Pons (tissue), 1 donor: ENCODE data around the gene TMPRSS13.
"Not testable (repeated sequence)": the region's sequence is repeated elsewhere in the genome, so short reads cannot be mapped to it uniquely, and the experiment has no call there.

Experiments used
- DNase-seq: peaks from one replicate; pipeline ENCODE4 v3.0.0-alpha.2; 2016; ENCODE audit warnings: low spot score

Gene TMPRSS13

DNA sequence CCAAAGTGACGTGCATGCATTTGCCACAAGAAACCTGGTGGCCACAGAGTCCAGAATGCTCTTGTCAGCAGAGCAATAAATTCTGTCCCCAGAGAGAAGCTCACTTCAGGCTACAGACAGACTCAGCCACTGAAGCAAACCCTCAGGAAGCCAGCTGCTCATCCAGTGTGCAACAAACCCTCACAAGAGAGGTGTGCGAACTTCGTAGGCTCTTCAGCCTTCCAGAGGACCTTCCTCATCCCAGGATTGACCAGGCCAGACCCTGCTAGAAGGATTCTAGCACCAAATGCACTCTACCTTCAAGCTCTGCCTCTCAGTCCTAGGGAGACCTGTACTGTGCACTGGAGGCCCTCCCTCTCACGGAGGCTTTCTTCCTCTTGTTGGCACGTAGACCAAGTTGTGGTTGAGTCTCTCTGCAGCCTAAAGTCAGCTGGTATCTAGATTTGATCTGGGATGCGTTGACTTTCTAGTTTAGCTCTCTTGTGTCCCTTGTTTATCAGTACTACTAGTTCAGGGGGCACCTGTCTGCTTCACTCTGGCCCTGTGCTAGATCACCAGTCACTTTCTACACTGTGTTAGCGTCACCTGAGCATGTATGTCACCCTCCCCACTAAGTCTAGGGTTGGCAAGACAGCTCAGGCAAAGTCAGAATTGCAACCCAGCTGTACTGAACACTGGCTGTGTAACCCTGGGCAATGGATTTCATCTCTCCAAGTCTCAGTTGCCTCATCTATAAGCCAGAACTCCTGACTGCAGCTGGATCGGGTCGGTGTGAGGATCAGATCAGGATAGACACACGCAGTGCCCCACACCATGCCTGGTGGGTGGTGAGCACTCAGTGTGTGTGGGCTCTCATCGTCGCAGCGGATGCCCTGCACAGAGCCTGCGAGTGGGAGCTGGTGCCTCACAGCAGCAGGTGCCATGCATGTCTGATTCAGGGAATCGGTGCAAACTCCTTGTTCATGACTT lies 22.1 kb upstream of the TMPRSS13 start:
- no peak for DNase-seq

DNA sequence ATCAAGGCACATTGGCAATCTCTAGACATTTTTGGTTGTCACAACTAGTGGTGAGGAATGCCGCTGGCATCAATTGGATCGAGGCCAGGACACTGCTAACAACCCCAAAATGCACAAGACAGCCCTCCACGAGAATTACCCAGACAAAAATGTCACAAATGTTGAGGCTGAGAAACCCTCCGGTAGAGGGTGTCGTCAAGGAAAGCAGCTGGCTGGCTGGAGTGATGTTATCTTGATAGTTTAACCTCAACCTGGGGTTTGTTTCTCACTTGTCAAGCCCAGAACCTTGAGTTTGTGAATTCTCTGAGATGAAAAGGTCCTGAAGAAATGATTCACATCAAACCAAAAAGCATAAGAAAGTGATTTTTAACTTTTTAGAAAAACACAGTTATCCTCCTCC lies 21.1 kb upstream of the TMPRSS13 start:
- DNase-seq, result peak; percentile 7

DNA sequence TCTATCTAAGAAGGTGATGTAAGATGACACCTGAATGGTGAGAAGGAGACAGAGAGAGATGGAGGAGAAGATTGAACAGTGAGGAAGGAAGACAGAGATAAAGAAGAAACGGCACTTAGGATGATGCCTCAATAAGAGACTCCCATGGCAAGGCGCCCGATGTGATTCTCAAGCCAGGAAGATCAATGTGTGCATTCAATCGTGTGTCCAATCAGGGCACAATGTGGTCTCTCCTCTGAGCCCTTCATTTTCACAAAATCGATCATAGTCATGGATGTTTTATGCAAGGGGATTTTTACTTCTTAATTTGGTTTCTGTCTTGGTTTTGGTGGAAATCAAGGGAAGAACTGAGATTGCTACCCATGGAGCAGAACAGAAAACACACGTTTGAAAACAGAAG lies 19.9 kb upstream of the TMPRSS13 start:
- DNase-seq, result no peak

DNA sequence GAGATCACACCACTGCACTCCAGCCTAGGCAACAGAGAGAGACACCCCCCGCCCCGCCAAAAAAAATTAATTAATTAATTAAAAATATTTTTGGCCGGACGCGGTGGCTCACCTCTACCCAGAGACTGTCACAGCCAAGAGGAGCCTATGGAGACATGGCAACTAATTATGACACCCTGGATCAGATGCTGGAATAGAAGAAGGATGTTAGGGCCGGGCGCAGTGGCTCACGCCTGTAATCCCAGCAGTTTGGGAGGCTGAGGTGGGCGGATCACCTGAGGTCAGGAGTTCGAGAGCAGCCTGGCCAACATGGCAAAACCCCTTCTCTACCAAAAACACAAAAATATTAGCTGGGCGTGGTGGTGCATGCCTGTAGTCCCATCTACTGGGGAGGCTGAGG lies 19.3 kb upstream of the TMPRSS13 start:
- not testable (repeated sequence) for DNase-seq

DNA sequence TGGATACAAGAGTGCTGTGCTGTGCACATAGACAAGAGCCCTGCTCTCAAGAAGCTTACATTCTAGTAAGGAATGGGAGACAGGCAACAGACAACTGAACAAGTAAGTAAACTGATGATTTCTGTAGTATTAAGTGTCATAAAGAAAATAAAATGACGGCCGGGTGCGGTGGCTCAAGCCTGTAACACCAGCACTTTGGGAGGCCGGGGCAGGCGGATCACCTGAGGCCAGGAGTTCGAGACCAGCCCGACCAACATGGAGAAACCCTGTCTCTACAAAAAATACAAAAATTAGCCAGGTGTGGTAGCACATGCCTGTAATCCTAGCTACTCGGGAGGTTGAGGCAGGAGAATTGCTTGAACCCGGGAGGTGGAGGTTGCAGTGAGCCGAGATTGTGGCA lies 18.5 kb upstream of the TMPRSS13 start:
- not testable (repeated sequence) for DNase-seq

DNA sequence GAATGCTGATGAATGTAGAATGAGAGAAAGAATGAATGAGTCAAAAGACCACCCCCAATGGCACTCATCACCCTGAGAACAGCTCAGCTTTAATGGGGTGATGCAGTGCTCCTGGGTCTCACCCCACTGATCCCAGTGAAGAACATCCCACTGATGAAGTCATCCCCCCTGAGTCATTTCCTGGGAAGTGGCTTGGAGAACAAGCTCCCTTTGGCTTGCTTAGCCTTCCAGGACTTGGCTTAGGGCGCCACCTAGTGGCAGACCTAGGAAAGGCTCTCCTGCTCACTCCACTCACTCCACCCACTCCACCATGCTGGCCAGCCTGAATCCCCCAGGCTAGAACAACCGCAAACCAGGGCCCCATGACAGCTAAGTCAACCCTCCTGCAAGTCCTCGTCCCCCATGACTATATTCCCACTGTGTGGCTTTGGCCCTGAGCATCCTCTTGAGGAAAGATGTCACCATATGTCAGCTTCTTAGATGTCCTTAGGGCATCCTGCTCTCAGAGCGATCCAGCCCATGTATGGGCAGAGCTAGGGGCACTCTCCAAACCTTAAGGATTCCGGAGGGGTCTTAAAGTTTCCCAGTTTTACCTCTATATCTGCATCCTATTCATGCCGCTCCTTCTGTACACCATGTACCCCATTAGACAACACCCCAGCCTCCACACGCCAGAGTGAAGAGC lies 17.8 kb upstream of the TMPRSS13 start:
- peak; percentile 85 for DNase-seq

DNA sequence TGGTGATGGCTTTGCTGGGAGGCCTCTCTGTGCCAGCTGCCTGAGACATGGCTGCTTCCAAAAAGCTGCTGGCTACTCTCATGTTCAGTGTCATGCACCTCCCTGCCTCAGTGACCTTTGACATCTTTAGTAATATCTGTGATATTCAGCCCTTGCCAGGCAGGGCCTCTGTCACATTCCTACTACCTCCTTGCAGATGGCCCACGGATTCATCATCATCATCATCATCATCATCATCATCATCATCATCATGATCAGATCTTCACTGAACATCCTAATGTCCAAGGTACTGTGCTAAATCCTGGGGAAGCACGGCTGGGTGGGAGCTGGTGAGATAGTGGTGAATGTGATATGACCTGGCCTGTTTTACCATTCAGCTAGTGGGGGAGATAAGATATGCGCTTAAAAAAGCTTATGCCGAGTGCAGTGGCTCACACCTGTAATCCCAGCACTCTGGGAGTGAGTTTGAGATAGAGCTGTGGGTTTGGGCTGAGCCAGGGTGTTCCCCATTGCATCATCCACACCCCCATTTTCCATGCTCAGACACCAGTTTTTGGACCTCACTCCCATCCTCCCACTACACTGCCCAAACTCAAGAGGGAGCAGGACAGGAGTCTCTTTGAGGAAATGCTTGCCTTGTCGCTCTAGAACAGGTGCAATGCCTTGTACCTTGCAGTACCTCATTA lies 17.1 kb upstream of the TMPRSS13 start:
- no peak for DNase-seq

DNA sequence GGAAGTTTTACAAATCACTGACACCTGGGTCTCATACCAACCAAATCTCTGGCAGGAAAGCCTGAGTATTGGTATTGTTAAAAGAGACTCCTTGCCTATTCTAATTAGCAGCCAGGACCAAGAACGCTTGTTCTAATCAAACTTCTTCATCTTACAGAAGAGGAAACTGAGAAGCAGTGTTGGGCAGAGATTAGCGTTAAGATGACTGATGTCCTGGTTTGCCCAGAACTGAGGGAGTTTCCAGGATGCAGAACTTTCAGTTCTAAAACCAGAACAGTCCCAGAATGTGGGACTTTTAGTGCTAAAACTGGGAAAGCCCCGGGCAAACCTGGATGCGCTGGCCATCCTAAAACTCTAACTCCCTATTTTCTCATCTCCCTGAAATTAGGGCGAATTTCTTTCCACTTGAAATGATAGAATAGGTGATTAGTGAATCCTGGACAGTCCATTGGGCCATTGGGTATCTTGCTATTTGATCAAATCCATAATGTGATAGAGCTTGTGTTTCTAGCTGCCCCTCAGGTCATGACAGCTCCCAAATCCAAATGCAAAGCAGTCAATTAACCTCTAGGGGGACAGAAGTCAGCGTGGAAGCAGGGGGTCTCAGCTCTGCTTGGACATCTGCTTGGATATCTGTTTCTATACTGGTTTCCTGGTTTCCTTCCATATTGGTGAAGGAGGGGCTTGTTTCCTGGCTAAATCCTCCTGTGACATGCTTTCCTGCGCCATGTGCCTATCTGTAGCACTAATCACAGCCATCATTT lies 16.0 kb upstream of the TMPRSS13 start:
- no peak for DNase-seq

DNA sequence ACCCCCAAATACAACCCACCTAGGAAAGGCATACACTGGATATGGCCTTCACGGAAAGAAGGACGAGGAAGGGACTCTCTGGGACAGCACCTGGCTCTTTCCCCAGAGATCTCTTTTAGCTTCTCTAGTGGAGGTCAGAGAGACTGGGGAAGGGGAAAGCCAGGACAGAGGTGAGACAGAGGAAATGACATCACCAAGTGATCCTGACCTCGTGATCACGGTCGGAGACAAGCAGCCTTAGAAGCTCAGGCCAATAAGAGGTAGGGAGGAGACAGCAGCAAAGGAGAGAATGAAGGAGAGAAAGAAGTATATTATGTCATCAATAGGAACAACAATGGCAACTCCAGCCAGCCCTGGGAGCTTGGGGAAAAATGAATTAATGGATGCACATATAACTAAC lies 15.4 kb upstream of the TMPRSS13 start:
- no peak for DNase-seq

DNA sequence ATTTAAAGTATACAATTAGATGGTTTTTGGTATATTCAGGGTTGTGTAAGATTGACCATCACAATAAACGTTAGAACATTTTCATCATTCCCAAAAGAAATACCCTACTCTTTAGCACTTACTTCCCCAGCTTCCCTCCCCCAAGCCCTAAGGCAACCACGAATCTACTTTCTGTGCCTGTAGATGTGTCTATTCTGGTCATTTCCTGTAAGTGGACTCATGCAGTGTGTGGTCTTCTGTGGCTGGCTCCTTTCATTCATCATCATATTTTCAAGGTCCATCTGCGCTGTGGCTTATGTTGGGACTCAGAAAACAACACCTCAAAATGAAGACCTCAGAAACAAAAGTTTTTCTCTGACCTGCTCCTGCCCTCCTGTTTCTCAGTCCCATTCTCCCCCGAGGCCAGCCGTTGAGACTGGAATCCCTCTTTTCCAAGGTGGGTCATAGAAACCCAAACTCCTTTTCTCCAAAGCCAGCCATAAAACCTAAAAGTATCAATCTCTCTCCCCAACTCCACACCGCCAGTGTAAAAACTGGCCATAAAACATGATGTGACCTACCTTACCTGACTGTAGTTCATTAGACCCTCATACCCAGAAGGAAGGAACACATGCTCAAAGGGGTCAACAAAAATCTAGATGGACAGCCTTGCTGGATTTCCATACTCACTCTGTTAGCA lies 12.9 kb upstream of the TMPRSS13 start:
- no peak for DNase-seq

DNA sequence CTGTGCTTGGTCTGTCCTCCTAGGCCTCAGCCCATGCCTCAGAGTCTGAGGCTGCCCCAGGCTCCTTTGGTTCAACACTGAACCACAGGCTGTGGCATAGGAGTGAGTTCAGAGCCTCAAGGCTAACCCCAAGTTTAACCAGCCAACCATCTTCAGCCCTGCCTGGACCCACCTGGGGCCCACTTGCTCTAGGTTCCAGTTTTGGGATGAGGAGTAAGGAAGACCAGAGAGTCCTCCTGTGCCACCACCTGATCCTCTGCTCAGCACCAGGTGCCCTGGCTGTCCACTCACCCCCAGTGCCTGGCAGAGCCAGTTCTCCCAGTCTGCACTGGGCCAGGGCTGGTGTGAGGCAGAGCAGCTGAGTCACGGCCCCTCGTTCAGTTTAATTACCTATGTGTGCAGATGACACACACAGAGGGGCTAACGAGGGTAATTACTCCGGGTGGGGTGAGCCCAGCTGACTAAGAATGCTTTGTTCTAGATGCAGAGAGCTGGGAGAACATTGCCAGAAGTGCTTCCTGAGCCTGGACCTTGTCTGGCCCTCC lies 12.0 kb upstream of the TMPRSS13 start:
- no peak for DNase-seq

DNA sequence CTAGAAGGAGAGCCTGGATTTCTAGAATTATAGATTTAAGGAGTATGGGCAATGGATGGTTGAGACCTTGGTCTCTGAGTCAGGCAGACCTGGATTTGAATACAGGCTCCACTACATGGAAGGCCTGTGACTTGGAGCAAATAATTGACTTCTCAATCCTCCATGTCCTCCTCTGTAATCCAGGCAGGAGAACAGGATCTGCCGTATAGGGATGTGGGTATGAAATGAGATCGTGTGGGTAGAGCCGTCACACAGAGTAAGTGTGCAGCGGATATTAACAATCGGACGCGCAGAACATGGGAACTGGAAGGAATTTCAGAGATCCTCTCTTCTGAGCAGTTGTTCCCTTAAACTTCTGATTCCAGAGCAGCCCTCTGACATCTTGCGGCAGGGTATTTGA lies 11.5 kb upstream of the TMPRSS13 start:
- DNase-seq, result no peak

DNA sequence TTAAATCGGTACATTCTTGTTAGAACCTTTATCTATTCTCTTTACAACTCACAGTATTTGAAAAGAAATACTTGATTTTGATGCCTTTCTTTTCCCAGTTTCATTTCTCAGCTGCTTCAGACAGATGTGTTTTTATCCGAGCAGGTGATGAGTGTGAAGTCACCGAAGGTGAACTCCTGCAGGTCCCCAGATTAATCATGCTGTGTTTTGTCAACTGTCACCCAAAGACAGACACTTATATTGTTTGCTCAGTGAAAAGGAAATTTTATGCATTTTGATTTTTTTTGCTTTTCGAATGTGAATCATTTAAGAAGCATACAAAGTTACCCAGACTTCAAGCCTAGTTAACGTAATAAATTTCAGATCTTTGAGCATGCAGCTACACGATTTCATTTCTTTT lies 7.8 kb upstream of the TMPRSS13 start:
- DNase-seq, result no peak

DNA sequence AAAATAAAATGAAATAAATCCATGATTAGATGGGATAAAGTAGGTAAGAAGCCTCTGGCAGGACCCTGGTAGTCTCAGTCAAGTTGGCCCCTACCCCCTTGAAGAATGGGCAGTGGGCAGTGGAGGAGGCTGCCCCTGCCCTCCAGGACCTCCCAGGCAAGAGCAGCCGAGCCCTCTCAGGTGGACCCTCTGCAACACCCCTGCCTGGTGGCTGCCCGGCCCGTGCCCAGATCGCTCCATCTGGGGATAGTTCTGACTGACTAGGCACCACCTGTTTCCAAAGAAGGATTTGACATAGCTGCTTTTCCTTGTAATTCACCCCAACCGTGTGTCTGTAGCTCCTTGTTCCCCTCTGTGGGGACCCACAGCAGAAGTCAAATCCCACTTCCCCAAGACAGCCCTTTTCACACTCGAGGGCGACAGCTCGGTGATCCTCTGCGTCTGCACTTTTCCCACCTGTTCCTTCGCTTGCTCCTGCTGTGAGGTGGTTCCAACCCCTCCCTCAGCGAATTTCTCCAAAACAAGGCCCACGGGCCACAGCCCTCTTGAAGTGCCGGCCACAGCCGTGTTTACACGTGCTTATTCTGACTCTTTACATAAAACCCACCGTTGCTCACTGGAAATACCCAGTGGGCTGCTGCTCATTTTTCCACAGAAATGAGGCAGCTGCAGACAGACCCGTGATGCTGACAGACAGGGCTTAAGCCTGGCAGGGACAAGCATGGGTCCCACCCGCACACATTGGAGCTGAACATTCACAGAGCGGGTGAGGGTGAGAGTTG lies 5.5 kb upstream of the TMPRSS13 start:
- no peak for DNase-seq

DNA sequence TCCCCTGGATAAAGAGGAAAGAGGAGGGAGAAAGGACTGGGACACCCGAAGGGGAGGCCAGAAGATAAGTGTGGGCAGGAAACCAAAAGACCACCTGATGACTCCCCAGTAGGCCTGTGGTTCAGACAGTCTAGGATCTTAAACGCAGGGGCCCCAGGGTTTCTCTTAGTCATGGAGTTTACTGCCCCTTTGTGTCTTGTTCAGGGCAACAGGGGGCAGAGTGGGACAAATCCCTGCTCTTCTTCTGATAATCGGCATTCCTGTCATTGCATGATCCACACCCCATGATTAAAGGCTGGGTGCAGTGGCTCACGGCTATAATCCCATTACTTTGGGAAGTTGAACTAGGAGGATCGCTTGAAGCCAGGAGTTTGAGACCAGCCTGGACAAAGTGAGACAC lies 4.7 kb upstream of the TMPRSS13 start:
- no peak for DNase-seq

DNA sequence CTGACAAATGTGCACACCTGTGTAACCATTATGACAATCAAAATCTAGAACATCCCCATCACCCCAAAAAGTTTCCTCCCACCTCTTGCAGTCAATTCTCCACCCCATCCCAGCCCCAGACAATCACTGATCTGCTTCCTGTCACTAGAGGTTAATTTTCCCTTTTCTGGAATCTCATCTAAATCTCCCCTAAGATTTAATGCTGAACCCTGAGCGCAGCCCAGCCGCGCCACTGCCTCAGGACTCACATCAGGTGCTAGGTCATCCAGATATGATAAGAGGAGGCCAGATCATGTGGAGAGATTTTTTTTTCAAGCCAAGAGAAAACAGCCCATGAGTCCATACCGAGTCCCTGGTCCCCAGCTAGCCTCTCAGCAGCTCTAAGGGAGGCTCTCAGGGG lies 4.3 kb upstream of the TMPRSS13 start:
- DNase-seq, result no peak

DNA sequence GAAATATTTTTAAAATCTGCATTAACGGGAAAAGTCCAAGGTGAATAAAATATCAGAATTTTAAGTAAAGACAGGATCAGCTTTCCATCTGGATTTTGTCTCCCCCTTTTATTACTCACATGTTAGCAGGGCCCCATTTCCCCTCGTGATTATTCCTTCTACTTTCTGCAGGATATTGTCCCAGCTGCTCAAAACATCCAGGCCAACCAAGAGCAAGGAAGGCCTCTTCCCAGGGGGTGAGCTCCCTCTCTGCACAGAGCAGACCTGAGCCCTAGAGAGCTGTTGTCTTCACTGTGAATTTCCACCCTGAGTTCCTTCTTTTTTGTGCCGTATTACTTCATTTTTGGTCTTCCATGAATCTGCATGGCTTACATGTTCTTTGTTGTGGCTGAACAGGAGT lies 3.7 kb upstream of the TMPRSS13 start:
- DNase-seq, result no peak

DNA sequence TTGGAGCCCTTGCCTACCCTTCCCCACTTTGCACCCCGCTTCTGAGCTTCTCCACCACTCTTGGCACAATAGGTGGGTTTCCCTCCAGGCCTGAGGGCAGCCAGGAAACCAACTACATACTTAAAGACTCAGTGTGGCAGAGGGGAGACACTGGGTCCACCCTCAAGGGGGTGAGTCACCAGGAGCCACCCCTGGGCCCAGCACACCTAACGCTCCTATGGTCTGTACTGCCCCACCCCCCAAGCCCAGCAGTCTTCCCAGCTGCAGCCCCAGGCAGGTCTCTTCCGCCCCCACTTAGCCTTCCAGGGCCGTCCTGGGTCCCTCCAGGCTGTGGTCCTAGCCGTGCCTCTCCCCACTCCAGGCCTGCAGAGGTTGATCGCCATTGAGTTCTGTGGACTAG lies 3.2 kb upstream of the TMPRSS13 start:
- DNase-seq, result no peak

DNA sequence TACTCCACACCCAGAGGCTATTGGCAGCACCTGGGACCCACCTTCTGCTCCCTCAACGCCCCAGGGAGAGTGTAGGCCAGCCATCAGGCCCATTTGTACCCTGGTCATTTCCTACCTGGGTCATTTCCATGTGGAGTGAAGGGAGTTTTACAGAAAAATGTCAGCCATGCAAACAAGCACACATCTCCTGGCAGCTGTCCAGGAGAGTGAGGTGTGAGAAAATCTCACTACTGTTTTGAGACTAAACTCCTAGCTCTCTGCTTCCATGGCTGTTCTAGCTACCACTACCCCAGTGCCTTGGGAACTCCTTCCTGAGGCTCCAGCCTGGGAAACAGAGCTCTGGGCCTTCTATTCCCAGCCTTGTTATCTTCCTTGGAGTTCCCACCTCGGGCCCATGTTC lies 2.8 kb upstream of the TMPRSS13 start:
- DNase-seq, result no peak

DNA sequence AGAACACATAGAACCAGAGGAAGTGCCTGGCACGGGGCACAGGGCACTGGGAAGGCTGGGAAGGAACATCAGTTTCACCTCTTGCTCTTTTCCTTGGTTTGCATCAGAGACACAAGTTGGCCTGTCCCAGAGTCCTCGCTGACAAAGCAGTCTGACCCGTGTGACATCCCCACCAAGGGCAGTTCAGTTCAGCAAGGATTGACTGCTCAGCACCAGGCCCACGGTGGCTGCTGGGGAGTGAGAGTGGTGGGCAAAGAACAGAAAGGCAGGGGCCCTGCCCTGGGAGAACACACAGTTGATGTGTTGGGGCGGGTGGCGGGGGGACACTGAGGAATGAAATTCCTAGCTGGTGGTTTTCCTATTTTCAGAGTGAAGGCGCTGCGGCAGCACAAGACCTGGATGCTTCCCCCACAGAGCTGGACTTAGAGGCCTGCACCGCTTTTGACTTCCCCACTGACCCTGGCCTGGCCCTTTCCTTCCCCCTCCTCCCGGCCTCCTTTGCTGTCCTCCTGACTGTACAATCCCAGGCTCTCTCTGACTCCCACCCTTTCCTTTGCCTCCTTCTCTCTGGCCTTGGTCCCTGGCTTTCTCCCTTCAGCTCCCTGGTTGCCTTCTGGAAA lies 2.2 kb upstream of the TMPRSS13 start:
- DNase-seq, result no peak
